HUDEP-2 (cell line): Measurements from ENCODE around the gene OVCA2.

Source experiments
- DNase-seq, 76 experiments: peaks; one replicate each; lab custom pipeline; 2025; ENCODE audit not compliant: unreplicated experiment in 76 of 76; lab: John Stamatoyannopoulos, UW

The OVCA2 gene

DNA sequence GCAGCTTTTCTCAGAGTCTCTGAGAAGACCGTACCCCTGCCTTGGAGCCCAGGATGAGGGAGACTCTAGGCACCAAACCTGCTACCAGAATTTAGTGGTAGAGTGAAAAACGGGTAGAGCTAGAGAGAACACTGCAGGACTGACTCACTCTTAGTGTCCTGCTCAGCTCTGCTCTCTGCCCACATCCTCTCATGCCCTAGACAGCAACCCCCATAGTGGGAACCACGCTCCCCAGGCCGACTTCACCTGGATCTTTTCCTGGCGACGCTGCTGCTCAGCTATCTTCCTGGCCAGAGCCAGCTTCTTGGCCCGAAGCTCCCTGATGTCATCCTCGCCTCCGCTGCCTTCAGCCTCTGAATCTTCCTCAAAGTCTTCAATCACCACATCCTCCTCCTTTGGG, 39.7 kb downstream of the OVCA2 start:
- DNase-seq: no peak

DNA sequence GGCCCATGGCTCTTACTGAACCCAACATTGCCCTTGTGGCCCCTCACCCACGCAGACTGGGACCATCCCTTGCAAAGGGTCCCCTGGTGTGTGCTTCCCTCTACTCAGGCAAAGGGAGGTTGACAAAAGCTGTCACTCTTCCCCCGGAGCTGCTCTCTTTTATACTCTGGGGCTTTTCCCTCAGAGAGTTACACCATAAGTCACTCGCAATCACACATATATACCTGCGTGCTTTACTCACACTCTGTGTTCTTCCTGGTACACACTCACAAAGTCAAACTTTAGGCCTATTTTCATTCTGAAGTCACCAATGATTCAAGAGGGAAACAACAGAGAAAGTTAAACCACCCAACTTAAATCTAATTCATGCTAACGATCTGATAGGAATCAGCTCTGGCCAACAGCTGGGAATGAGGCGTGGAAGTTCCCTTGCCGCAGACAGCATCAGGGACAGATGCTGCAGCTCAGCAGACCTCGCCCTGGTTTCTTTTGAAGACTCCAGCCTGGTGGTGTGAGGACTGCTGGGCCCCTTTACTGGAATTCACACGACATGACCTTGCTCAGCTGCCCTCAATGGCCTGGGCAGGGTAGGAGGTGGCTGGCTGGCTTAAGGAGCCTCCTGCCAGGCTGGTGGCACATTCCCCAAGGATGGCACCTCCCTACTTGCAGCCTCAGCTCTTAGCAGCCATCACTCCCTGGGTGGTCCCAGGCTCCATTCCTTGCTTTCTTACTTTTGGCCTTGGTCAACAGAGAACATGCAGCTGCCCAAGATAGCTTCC, 40.4 kb downstream of the OVCA2 start:
- DNase-seq: no peak

DNA sequence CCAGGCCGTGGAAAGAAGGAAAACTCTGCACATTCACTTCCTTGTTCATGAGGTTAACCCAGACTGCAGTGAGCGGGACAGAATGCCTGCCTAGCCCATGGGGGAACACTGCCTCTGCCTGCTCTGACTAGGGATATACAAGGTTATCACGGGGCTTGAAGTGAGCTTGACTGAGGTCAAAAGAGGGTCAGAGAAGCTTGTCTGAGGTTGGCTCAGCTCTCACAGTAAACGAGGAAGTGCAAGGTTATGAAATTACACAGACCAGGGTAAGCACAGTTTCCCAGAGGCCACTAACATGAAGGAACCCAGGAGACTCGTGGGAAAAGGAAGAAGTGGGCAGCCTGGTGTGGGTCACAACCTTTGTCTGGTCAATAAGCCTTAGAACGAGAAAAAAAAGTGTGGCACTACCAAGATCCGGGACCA, 41.8 kb downstream of the OVCA2 start:
- no peak for DNase-seq

DNA sequence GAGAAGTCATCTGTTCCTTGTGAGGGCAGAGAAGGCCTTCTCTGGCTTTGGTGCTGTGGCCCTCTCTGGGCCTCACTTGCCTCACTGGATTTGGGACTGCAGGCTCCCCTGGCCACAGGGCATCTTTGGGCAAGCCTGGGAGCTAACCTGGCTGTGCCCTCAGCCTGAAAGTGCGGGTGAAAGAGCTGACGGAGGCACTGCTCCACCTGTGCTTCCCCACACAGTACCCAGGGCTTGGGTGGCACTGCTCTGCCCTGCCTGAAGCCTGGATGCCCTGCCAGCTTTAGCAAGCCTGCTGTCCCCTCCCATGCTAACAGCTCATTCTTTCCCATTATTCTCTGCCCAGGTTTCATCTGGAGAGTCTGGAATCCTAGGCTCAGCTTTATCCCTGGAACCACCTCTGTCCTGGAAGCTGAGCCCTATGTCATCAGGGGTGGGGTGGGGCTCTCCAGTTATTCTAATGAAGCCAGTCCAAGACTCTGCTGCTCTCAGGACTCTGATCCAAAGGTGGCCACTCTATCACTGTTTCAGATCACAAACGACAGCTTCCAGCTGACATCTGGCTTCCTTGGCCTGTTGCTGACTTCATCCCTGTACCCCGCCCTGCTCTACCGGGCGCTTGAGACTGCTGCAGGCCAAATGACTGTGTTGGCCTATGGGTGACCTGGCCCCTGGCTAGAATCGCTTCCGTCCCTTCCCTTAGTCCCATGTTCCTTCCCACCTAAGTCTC, 42.4 kb downstream of the OVCA2 start:
- no peak for DNase-seq

DNA sequence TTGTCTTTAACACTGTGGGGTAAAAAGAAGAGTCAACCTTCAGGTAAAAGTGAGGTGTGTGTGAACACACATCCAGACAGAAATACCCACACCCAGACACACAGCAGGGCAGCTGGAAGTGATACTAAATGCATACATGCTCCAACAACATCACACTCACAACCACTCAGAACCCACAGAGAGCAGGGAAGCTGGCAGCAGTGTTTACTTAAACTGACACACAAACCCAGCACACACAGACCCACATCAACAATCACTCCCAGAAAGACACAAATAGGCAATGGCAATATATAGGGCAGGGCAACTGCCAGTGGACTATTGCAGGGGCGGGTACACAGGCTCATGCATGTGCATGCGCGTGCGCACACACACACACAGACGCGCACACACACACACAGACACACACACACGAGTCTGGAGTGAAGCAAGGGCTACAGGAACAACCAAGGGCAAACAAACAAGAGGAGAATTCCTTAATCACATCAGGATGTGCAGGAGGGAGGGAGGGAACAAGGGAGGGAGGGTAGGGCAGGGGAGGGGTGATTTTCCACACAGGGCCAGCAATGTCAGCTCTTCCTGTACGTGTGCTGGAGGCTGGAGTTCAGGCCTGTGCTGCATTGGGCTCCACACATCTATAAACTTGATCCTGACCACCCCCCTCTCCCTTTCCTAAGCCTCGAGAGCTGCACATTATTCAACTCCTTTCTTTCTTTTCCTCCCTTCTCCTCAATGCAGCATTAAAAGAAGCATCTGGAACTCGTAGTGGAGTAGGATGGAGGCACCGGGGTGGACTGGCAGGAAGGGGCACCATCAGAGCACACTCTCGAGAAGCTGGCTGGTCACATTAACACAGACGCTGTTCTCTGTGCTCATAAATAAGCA, 43.2 kb downstream of the OVCA2 start:
- no peak for DNase-seq

DNA sequence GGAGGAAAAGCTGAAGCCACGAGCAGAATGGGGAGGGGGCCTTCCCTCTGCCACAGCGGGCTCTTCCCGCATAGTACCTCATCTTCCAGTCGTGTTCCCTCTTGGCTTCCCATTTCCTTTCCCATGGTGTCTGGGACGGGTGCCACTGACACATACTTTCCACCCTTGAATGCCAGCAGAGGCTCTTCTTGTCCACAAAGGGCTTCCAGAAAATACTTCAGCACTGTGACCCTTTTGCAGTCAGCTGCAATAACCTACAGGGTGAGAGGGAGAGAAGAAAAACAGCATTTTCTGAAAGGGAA, 43.8 kb downstream of the OVCA2 start:
- DNase-seq: no peak

DNA sequence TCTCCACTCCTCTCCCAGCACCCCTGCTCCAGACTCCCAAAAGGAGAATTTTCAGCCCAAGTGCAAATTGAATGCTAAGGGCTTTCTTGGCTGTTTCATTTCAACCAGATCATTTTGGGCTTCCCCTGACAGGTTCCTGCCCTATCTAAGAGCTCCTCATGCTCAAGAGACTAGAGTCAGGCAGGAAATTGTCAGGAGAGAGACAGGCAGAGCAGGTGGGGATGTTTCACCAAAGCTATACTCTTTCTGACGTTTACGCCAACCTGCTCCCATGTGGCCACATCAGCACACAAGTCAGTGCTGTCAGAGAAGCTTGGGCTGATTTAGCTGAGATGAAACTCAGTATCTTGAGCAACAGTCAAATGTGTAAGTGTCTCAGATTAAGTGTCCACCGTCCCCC, 44.5 kb downstream of the OVCA2 start:
- no peak for DNase-seq

DNA sequence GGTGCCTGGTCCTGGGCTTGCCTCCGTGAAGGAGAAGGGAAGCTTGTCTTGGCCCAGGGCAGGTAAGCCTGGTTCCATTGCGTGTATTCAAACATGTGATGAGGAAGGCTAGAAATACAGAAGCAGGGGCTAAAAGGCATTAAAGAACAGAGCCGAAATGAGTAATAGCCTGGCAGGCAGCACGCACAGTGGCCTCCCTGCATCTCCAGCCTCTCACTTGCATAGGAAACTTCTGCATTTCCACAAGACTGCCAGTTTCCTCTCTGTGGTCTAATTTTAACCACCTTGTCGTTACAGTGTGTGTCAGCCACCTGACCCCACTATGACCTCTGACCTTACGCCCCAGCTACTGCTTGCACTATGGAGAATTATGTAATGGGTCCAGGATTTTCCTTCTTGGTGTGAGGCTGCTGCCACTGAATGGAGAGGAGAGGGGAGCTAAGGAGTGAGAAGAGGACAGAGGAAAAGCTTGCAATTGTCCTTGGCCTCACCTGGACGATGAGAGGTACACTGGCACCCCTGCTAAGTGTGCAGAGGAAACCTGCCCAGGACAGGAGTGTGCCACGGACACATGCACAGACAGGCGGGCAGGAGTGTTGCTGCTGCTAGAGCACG, 45.9 kb downstream of the OVCA2 start:
- DNase-seq: peak in 1 of 76 experiments; percentile 10

DNA sequence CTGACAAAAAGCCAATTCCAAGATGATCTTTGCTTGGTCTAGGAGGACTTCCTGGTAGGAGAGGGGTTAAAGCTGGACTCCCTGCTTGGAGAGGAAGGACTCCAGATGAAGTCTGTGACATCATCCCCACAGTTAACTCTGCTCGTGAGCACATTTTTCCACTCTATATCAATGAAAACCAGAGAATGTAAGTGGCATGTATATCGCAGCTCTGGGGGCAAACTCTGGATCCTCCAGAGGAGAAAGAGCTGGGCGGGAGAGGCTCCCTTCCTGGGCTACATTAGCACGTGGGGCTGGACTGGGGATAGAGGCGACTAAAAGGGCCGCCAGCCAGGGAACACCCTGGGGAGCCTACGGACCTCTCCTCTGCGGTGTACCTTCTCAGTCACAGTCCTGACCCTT, 47.2 kb downstream of the OVCA2 start:
- DNase-seq: no peak

DNA sequence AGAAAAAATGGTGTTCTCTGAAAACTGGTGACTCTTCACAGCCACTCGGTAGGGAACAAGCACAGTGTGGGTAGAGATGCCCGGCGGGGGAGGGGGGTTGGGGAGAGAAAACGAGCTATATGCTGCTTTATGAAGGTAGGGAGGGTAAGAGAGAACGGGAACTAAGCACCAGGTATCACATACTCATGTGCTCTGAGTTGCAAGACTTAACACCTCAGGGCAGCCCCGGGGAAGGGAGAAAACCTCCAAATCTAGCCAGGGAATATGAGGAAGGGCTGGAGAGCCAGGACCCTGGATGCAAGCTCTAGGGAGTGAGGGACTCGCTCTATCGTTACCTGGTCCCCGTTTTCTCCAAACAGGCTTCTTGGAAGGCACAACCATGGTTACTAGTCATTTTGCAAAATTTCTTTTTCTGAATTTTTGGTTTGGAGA, 48.4 kb downstream of the OVCA2 start:
- DNase-seq: no peak

DNA sequence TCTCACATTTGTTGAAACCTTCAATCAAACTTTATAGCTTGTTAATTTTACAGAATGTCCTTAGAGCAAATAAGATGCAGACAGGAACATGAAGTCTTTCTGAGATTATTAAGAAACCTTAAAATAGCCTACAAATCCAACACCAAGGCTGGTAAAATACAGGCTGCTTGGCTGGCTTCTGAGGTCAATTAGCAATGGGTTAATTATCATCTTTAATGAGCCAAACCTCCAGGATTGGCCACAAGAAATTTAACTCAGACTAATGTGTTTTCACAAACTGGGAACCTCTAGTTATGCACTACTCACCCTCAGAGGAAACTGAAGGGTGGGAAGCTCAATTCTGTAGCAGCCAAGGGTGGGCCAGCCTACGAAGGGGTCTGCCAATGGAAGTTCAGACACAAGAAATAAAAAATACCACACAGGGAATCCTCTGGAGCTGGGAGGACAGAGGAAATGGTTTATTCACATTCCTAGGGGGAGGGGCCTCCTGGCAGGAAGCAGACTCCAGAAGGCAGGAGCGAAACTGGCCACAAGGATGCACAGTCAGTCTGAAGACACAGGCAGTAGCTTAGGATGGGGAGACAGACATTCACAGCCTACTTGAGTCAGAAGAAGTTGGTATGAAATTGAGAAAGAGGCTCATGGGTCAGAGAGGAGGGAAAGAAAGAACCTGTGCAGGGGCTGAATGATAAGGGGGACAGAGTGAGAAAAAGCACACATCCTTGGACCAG, 49.1 kb downstream of the OVCA2 start:
- DNase-seq: no peak

DNA sequence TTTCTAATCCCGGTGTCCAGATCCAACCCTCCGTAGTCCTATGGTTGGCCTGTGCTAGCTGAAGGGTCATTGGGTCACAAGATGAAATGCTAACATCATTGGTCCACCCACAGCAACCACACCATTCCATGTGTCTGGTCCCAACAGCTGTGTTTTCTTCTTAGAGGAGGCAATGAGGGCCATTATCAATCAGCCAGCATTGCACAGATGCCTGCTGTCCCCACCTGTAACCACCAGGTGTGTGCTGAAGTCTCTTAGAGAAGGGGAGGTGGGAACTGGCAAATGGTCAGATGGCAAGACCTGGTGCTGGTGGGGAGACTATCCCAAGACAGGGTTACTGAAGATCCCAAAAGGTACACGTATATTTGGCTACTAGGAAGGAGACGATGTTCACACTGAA, 50.4 kb downstream of the OVCA2 start:
- DNase-seq: no peak
